Measurements from ENCODE around the gene DNMT1.
"Not testable (repeated sequence)": the region's sequence is repeated elsewhere in the genome, so short reads cannot be mapped to it uniquely, and the experiment has no call there.

Gene DNMT1

GRCh38 chr19:10206226-10206885 lies 11.6 kb upstream of the DNMT1 start:
- H3K4me3 ChIP-seq (ENCODE audit: low read length): no peak overlapping the region
- no peak for TF ChIP-seq ZNF274 (IDR thresholded peaks at IDR 0.05; ENCODE audit: low read depth, low read length)

- TF ChIP-seq ZNF274 (IDR thresholded peaks at IDR 0.05; ENCODE audit: low read depth, low read length): no peak
- no peak overlapping the region for H3K4me3 ChIP-seq (ENCODE audit: low read length)
Measured at GRCh38 chr19:10205636-10206035, 10.9 kb upstream of the DNMT1 start.

- H3K4me3 ChIP-seq (ENCODE audit: low read length): no peak overlapping the region
- no peak for TF ChIP-seq ZNF274 (IDR thresholded peaks at IDR 0.05; ENCODE audit: low read depth, low read length)
Measured at GRCh38 chr19:10203686-10204085, 8.9 kb upstream of the DNMT1 start.

DNA sequence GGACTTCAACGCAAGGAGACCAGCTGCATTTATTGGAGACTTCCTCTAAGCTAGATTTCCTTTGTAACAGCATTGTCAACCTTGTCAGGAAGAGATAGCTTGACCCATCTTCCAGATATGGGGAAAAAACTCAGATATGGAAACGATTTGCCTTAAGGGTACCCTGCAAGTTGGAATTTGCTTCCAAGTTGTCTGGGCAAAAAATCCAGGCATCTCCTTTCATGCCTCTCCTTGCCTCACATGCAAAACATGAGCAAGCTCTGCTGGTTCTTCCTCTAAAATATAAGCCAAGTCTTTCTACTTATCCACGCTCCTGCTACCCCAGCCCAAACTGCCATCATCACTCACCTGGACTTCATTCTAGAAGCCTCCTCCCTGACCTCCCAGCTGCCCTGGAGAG lies 6.4 kb upstream of the DNMT1 start:
- no peak for TF ChIP-seq ZNF274 (IDR thresholded peaks at IDR 0.05; ENCODE audit: low read depth, low read length)
- no peak overlapping the region for H3K4me3 ChIP-seq (ENCODE audit: low read length)

DNA sequence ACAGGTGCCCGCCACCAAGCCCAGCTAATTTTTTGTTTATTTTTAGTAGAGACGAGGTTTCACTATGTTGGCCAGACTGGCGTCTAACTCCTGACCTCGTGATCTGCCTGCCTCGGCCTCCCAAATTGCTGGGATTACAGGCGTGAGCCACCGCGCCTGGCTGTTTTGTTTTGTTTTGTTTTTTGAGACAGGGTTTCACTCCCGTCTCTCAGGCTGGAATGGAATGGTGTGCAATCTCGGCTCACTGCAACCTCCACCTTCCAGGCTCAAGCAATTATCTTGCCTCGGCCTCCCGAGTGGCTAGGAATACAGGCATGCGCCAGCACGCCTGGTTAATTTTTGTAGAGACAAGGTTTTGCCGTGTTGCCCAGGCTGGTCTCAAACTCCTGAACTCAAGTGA lies 5.3 kb upstream of the DNMT1 start:
- not testable (repeated sequence) for H3K4me3 ChIP-seq (ENCODE audit: low read length)

DNA sequence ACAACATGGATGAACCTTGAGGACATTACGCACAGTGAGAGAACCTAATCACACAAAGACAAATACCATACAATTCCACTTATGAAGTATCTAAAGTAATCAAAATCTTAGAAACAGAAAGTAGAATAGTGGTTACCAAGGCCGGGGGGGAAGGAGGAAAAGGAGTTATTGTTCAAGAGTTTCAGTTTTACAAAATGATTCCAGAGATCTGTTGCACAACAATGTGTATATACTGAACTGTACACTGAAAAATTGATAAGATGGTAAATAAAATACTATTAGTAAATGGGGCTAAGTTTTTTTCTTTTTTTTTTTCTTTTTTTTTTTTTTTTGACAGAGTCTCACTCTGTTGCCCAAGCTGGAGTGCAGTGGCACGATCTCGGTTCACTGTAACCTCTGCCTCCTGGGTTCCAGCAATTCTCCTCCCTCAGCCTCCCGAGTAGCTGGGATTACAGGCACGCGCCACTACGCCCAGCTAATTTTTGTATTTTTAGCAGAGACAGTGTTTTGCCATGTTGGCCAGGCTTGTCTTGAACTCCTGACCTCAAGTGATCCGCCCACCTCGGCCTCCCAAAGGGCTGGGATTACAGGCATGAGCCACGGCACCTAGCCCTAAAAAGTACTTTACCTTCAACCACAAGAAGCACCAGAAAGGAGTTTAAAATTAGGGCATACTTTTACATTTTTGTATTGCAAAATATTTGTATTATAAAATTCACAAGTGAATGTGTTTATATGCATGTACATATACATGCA lies 4.3 kb upstream of the DNMT1 start:
- H3K4me3 ChIP-seq (ENCODE audit: low read length): not testable (repeated sequence)

DNA sequence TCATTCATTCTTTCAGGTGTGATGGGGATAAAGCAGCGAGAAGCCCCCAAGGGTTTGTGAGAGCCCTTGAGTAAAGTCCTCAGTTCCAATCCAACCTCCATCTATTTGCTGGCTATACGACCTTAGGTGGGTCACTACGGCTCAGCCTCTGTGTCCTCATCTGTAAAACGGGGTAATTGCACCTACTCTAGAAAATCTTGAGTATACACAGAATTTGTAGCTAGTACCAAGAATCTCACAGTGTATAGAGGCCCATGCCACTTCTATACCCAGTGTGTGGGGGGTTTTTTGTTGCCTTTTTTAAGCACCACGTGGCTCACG lies 406 bp upstream of the DNMT1 start:
- TF ChIP-seq ZNF274 (IDR thresholded peaks at IDR 0.05; ENCODE audit: low read depth, low read length): no peak
- peak overlapping the region; percentile 78 for H3K4me3 ChIP-seq (ENCODE audit: low read length)

GRCh38 chr19:10193790-10194499 lies 808 bp downstream of the DNMT1 start:
- TF ChIP-seq ZNF274 (IDR thresholded peaks at IDR 0.05; ENCODE audit: low read depth, low read length): no peak
- peak overlapping the region; percentile 84 for H3K4me3 ChIP-seq (ENCODE audit: low read length)

GRCh38 chr19:10192922-10193321 lies 1.8 kb downstream of the DNMT1 start:
- peak overlapping the region; percentile 84; the same call in 1 of the 2 replicates for H3K4me3 ChIP-seq (ENCODE audit: low read length)
- no peak for TF ChIP-seq ZNF274 (IDR thresholded peaks at IDR 0.05; ENCODE audit: low read depth, low read length)

- H3K4me3 ChIP-seq (ENCODE audit: low read length): no peak overlapping the region
- TF ChIP-seq ZNF274 (IDR thresholded peaks at IDR 0.05; ENCODE audit: low read depth, low read length): no peak
Measured at GRCh38 chr19:10191347-10191746, 3.4 kb downstream of the DNMT1 start.

- TF ChIP-seq ZNF274 (IDR thresholded peaks at IDR 0.05; ENCODE audit: low read depth, low read length): no peak
- H3K4me3 ChIP-seq (ENCODE audit: low read length): no peak overlapping the region
Measured at GRCh38 chr19:10190026-10190425, 4.7 kb downstream of the DNMT1 start.

DNA sequence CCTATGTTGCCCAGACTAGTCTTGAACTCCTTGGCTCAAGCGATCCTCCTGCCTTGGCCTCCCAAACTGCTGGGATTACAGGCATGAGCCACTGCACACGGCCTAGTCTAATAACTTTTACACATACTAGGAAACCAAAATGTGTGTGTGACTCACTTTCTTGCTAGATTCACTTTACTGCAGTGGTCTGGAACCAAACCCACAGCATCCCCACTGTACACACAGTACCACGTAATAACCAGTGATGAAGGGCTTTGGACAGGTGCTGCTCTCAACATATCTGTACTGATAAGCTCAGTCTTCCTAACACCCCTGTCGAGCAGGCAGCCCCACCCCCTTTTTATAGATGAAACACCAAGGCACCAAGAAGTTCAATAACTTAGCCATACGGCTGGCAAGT lies 5.1 kb downstream of the DNMT1 start:
- TF ChIP-seq ZNF274 (IDR thresholded peaks at IDR 0.05; ENCODE audit: low read depth, low read length): no peak
- no peak overlapping the region for H3K4me3 ChIP-seq (ENCODE audit: low read length)

- H3K4me3 ChIP-seq (ENCODE audit: low read length): no peak overlapping the region
- no peak for TF ChIP-seq ZNF274 (IDR thresholded peaks at IDR 0.05; ENCODE audit: low read depth, low read length)
Measured at GRCh38 chr19:10187315-10187714, 7.4 kb downstream of the DNMT1 start.

DNA sequence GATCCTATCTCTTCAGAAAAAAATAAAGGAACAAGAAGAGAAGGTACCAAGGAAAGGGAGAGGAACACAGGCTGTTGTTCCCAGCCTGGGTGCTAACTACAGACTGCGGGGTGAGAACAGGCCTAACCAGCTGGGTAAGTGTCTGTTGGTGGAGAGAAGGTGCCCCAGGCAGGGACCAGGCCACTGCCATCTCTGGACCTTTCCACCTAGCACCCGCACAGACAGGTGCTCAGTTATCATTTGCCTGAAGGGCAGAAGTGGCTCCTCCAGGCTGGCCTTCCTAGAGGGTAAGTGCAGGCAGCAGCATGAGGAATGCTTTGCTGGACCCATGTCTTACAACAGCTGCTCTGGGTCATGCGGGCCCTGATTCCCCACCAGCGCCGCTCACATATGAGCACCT lies 10.1 kb downstream of the DNMT1 start:
- TF ChIP-seq ZNF274 (IDR thresholded peaks at IDR 0.05; ENCODE audit: low read depth, low read length): no peak
- no peak overlapping the region for H3K4me3 ChIP-seq (ENCODE audit: low read length)

- TF ChIP-seq ZNF274 (IDR thresholded peaks at IDR 0.05; ENCODE audit: low read depth, low read length): no peak
- H3K4me3 ChIP-seq (ENCODE audit: low read length): no peak overlapping the region
Measured at GRCh38 chr19:10183926-10184325, 10.8 kb downstream of the DNMT1 start.
